GM21526 (cell line): ENCODE data around the gene ICAM4.
A peak's percentile ranks its signal among the peaks of the same experiment; 100 is the strongest.

ENCODE experiments used
- ATAC-seq: cut with Tn5 transposase; IDR thresholded peaks from one replicate; pipeline ENCODE4 v1.9.1; 2021; ENCODE audit warnings: moderate library complexity; ENCODE audit not compliant: unreplicated experiment, low FRiP score

Gene ICAM4

DNA sequence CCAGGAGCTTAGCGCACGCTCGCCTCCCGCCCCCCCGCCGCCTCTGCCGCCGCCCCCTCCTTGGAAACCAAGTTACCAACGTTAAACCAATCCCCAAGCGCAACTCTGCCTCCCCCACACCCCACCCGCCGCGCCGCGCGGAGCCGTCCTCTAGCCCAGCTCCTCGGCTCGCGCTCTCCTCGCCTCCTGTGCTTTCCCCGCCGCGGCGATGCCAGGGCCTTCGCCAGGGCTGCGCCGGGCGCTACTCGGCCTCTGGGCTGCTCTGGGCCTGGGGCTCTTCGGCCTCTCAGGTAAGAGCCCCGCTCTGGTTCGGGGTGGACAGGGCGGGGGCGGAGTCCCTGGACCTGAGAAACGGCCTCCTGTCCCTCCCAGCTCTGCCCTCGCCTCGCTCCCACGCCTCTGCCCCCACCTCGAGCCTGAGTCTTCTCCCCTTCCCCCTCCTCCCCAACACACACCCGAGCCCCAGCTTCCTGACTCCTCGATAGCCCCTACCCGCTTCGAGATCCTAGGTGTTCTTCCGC is 3.1 kb downstream of the ICAM4 start, which contains the start of gene ICAM5:
ICAM5 (plus strand) TSS at position 117 of the 521 bp plus-strand sequence; CDS start at position 209, 92 bp downstream.
- ATAC-seq = no peak

DNA sequence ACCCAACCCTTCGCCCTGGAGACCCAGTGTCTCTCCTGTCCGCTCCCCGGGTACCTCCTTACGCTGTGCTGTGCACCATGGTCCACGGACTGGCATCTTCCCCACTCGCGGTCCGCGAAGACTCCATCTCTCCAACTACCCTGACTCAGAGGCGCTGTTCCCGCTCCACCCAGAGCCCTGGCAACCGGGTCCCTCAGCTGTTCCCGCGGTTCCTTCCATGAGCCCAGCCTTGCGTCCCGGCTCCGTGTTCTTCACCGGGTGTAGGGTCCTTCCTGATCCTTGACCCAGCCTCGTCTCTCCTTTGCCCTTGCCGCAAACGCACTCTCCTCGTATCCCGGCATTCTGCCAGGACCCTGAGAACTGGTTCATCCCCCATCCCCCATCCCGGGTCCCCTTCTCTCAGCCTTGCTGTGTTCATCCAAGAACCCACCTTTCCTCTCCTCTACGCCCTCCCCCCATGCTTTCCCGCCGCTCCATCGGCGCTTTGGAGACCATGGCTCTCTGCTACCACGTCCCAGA is 3.7 kb downstream of the ICAM4 start:
- ATAC-seq = no peak

DNA sequence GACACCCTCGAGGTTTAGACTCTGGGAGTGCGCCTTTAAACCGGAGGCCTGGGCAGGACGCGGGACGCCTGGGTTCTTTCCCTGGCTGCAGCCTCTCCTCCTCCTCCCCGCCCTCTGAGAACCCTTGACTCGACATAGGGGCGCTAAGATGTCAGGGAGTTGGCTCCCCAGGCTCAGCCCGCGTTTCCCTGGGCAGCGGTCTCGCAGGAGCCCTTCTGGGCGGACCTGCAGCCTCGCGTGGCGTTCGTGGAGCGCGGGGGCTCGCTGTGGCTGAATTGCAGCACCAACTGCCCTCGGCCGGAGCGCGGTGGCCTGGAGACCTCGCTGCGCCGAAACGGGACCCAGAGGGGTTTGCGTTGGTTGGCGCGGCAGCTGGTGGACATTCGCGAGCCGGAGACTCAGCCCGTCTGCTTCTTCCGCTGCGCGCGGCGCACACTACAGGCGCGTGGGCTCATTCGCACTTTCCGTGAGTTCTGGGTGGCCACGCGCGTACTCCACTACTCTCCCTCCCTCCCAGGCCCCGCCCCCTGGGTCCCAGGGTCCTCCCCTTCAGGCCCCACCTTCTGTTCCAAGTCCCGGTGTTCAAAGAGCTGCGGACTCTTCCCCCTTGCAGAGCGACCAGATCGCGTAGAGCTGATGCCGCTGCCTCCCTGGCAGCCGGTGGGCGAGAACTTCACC is 4.3 kb downstream of the ICAM4 start:
- no peak for ATAC-seq

- ATAC-seq = no peak
Observed at GRCh38 chr19:10291554-10292205, 4.9 kb downstream of the ICAM4 start.

- peak; percentile 38 for ATAC-seq
Observed at GRCh38 chr19:10292206-10292788, 5.5 kb downstream of the ICAM4 start.

DNA sequence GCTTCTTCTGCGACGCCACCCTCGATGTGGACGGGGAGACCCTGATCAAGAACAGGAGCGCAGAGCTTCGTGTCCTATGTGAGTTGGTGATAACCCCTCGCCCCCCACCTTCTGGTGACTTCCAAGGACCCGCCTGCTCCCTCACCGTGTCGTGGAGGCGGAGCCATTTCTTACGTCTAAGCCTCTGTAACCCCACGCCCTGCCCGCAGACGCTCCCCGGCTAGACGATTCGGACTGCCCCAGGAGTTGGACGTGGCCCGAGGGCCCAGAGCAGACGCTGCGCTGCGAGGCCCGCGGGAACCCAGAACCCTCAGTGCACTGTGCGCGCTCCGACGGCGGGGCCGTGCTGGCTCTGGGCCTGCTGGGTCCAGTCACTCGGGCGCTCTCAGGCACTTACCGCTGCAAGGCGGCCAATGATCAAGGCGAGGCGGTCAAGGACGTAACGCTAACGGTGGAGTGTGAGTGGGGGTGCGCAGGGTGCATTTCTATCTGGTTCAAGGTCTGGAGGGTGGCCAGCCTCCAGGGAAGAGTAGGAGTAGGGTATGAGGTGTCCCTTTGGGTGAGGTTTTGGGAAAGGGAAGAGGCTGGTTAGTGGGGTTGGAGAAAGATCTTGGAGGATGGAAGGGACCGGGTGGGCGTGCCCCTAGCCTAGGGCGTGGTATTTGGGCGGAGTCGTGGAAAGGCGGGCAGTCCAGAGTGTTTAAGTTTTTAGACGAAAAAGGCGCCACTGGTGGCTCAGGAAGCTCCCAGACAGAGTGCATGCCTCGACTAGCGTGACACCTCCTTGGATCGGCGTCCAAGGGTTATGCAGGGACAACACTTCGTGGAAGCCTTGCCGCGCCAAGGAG is 6.3 kb downstream of the ICAM4 start:
- no peak for ATAC-seq

DNA sequence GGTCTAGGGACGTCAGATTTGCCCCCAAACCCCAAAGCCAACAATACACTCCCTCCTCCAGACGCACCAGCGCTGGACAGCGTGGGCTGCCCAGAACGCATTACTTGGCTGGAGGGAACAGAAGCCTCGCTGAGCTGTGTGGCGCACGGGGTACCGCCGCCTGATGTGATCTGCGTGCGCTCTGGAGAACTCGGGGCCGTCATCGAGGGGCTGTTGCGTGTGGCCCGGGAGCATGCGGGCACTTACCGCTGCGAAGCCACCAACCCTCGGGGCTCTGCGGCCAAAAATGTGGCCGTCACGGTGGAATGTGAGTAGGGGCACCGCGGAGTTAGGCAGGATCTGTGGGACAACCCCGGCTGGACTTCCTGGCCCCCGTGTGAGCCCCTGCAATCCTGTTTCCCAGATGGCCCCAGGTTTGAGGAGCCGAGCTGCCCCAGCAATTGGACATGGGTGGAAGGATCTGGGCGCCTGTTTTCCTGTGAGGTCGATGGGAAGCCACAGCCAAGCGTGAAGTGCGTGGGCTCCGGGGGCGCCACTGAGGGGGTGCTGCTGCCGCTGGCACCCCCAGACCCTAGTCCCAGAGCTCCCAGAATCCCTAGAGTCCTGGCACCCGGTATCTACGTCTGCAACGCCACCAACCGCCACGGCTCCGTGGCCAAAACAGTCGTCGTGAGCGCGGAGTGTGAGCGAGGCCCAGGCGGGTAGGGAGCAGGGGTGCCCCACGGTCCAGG is 7.0 kb downstream of the ICAM4 start:
- no peak for ATAC-seq

DNA sequence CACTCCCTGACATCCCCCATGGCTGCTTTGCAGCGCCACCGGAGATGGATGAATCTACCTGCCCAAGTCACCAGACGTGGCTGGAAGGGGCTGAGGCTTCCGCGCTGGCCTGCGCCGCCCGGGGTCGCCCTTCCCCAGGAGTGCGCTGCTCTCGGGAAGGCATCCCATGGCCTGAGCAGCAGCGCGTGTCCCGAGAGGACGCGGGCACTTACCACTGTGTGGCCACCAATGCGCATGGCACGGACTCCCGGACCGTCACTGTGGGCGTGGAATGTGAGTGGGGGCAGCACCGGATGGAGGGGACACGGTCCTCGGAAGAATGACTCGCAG is 7.6 kb downstream of the ICAM4 start:
- ATAC-seq = no peak

- ATAC-seq = no peak
Observed at GRCh38 chr19:10295305-10295846, 8.6 kb downstream of the ICAM4 start.

DNA sequence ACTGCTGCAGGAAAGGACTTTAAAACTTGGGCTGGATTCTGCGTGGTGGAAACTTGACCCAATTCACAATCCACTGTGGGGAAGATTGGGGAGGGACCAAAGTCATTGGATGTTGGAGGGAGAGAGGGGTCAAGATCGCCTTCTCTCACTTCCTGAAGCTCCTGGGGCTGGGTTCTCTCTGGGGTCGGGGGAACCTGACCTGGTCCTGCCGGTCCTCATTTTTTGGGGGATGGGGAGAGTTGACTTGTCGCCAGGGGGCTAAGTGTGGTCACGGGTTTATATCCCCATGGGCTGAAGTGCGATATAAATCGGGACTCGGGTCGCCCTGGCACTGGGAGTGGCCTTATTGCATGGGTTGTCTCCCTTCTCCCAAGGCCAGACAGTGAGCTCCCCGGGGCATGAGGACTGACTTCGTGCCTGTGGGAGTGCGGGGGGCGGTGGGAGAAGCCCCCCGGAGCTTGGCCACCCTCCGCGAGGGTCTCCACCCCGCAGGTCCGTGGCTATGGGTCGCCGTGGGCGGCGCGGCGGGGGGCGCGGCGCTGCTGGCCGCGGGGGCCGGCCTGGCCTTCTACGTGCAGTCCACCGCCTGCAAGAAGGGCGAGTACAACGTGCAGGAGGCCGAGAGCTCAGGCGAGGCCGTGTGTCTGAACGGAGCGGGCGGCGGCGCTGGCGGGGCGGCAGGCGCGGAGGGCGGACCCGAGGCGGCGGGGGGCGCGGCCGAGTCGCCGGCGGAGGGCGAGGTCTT is 9.3 kb downstream of the ICAM4 start:
- ATAC-seq = no peak

GRCh38 chr19:10299545-10300458 is 13.0 kb downstream of the ICAM4 start:
- no peak for ATAC-seq

DNA sequence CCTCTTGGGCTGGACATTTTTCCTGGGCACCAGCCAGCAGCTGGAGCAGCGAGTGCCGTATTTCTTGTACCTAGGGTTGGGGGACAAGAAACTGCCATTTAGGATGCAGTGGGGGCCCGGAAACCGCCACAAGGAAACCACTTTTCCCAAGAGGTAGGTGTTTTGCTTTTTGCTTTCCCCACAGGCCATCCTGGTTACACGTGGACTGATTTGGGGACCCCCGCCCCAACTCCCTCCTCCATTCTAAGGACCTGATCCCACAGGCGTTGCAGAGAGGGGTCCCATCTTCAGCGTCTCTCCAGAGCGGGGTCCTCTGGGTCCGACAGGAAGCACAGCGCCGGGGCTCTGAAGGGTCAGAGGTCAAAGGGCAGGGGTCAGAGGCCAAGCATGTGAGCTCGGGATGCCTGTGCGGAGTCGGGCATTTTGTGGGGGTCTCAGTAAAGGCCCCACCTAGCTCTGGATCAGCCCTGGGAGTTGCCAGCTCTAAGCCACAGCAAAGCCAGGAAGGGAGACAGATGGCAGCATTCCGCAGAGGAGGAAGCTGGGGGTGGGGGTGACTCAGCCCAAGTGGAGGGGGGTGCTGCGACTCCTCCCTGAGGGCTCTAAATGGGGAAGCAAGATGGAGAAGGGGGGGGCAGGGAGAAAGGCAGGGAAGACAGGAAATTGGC is 18.5 kb downstream of the ICAM4 start:
- no peak for ATAC-seq

GRCh38 chr19:10306327-10306726 is 19.6 kb downstream of the ICAM4 start:
- no peak for ATAC-seq

DNA sequence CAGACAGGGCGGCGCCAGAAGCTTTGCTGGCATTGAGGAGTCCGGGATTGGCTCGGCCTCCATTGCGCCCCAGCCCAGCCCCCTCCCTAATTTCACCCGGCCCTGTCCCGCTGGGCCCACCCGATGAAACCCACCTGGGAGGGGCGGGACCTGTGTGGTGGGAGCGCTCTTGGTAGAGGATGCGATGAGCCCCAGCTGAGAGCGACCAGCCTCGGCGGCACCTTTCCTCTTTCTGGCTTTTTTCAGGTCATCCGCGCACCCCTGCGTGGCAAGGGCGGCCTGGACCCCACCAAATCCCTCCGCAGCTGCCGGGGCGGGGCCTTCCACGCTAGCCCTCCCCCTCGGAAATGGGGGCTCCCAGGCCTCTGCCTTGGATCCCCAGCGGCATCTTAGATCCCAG is 22.7 kb downstream of the ICAM4 start, which contains the start of gene ZGLP1:
ZGLP1 (minus strand) TSS at position 393 of the 400 bp plus-strand sequence.
- ATAC-seq = no peak

GRCh38 chr19:10315335-10316214 is 28.8 kb downstream of the ICAM4 start, which contains the start of gene FDX2:
Gene FDX2, minus strand, starts transcription at chr19:10316015. Its CDS starts 19 bp downstream, at chr19:10315996.
- ATAC-seq = no peak
